GM12875 (cell line): ENCODE measurements around the gene FRMD1.

Experiments
- H3K4me3 ChIP-seq: one replicate; pipeline ENCODE4 v1.5.1; 2011; ENCODE audit warnings: low read depth, low read length, control low read depth
- TF ChIP-seq, protein P1 (sequence below): IDR thresholded peaks from 2 replicates; pipeline ENCODE4 v1.5.1; 2011; ENCODE audit warnings: low read depth, mild to moderate bottlenecking, control low read depth, inconsistent platforms, low read length, moderate library complexity, borderline replicate concordance; ENCODE audit not compliant: insufficient read depth

Gene FRMD1

DNA sequence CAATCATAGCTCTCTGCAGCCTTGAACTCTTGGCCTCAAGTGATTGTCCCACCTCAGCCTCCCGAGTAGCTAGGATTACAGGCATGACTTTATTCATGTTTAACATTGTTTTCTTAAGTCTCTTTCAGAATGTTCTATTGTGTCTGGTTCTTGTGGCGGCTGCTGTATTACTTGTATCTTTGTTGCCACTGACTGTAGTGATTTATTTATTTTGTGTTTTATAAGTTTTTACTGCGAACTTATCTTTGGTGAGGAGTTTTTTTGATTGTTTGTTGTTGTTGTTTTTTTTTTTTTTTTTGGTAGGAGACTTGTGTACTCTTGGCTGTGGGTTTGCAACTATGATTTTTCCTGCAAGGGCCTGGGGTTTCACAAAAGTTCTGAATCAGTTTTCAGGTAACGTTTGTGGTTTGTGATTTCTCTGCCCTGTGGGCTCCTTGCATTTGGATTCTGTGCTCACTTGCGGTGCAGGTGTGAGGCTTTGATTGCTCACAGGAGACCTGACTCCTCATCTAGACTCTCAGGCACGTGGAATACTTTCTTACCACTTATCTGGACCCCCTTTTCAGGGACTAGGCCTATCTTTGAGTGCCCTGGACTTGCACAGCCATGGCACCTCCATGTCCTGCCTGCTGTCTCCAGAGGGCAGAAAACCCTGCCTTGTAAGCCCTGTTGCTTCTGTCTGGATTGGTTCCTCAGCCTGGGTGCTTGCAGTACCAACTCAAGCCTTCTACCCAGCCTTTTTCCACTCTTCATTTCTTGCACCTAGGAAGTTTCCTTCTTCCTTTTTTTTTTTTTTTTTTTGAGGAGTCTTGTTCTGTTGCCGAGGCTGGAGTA is 56.3 kb downstream of the FRMD1 start:
- no peak overlapping the region for H3K4me3 ChIP-seq
- TF ChIP-seq, protein P1, sequence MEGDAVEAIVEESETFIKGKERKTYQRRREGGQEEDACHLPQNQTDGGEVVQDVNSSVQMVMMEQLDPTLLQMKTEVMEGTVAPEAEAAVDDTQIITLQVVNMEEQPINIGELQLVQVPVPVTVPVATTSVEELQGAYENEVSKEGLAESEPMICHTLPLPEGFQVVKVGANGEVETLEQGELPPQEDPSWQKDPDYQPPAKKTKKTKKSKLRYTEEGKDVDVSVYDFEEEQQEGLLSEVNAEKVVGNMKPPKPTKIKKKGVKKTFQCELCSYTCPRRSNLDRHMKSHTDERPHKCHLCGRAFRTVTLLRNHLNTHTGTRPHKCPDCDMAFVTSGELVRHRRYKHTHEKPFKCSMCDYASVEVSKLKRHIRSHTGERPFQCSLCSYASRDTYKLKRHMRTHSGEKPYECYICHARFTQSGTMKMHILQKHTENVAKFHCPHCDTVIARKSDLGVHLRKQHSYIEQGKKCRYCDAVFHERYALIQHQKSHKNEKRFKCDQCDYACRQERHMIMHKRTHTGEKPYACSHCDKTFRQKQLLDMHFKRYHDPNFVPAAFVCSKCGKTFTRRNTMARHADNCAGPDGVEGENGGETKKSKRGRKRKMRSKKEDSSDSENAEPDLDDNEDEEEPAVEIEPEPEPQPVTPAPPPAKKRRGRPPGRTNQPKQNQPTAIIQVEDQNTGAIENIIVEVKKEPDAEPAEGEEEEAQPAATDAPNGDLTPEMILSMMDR: no peak

DNA sequence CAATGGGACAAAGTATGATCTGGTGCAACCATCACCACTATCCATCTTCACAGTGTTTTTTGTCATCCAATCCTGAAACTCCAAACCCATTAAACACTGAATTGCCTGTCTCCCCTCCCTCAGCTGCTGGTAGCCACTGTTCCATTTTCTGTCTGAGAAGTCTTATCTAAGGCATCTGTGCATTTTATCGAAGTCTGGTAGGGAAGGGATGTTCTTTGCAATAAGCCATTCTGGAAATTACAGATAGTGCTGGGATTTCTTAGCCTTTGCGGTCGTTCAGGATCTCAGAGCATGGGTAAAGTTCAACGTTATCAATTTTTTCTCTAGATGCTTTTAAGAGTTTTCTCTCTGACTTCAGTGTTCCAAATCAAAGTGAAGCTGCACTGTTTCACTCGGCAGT is 57.4 kb downstream of the FRMD1 start:
- TF ChIP-seq, protein P1: no peak
- H3K4me3 ChIP-seq: no peak overlapping the region

DNA sequence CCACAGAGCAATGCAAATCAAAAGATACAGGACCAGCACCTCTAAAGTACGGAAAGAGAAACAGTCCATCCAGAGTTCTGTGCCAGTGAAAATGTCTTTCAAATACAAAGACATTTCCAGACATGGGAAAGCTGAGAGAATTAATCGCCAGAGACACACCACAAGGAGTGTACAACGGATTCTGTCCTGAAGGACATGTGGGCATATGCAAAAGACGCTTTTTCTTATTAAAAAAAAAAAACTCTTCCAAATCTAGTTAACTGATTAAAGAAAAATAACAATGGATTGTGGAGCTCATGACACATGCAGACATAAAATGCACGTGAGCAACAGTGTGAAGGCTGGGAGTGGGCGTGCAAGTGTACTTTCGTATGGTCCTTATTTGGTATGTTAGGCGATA is 58.8 kb downstream of the FRMD1 start:
- TF ChIP-seq, protein P1: no peak
- H3K4me3 ChIP-seq: no peak overlapping the region

DNA sequence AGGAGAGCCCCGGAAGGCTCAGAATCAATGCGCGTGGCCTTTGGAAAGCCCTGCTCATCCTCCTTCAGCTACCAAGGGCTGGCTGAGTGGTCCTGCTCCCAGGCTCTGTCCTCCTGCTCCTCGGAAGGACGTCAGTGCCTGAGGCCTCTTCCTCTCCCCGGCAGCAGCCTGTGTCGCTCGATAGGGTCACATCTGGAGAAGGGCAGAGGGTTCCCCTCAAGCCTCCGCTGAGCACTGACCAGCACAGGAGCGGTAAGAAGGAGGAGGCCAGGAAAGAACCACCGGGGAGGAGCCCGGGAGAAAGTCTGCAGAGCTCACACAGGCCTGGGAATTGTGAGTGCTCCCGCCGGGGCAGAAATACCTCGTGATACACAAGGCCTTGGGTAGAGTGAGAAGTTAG is 60.3 kb downstream of the FRMD1 start:
- no peak overlapping the region for H3K4me3 ChIP-seq
- TF ChIP-seq, protein P1: no peak

- no peak overlapping the region for H3K4me3 ChIP-seq
- TF ChIP-seq, protein P1: no peak
These were observed 61.4 kb downstream of the FRMD1 start for GRCh38 chr6:168017629-168018028.

GRCh38 chr6:168016721-168017525 is 62.1 kb downstream of the FRMD1 start:
- no peak overlapping the region for H3K4me3 ChIP-seq
- TF ChIP-seq, protein P1: no peak

DNA sequence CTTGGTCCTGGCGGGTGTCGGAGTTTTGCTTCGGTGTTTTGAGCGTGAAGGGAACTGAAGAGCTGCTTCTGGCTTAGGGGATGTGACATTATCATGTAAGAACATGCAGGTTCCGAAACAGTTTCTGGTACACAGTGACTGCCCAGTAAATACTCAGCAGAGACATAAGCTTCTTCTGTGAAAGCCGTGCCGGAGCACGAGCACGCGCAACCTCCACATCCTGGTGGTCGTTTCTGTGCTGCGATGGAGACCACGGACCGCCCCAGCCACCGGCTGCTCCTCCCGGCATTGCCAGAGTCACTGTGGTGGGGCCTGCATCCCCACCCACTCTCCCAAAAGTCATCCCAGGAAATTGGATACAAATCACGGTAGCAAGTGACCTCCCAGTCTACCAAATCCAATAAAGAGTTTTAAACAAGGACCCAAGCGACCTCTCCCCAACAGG is 62.8 kb downstream of the FRMD1 start:
- H3K4me3 ChIP-seq: no peak overlapping the region
- TF ChIP-seq, protein P1: no peak
